Measurements from ENCODE around the gene MYB. TPM values are rescaled to one million over a fixed set of nuclear protein-coding genes. Genes with fewer than 3 reads are reported as not detected.

The MYB gene
- total RNA-seq, 2 experiments from 2014 or later, result 29.2 to 35.9 TPM

DNA sequence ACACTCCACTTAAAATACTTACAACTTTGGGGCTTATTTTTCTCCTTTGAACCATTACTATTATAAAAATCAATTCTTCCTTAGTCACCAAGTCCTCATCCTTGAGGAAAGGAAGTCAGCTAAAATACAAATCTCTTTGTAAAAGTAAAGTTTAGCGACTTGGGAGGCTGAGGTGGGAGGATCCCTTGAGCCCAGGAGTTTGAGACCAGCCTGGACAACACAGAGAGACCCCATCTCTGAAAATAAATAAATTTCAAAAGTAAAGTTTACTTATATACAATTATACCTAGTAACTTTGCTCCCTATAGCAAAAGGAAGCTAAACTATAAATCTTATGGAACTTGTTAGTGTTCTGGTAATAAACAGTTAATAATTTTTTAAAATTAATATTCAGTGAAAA is 40.4 kb downstream of the MYB start:
- H3K36me3 Mint-ChIP-seq (ENCODE audit: low read depth), result peaks cover 24% of the 10 kb centered on the region
- ATAC-seq, result no peak
- POLR2A ChIA-PET, result no interaction called here
- peaks cover 10% of the 10 kb centered on the region for H3K4me1 Mint-ChIP-seq
- CTCF ChIA-PET, result interaction anchor here (0.6 to 1.3 kb wide), 3 partner anchors 8 to 168 kb away, joined by 3 to 5 read pairs (median 3); no protein-coding TSS in a partner anchor
- intact Hi-C loops (cut with DNase I, micrococcal nuclease), result no loop called here
- DNase-seq, result no peak
- no peaks in the 10 kb centered on the region for H3K9me3 Mint-ChIP-seq (ENCODE audit: low read depth)
- no peak overlapping the region for H3K27ac Mint-ChIP-seq
- no peak overlapping the region for H3K4me3 Mint-ChIP-seq
- H3K27me3 Mint-ChIP-seq, result no peaks in the 10 kb centered on the region

DNA sequence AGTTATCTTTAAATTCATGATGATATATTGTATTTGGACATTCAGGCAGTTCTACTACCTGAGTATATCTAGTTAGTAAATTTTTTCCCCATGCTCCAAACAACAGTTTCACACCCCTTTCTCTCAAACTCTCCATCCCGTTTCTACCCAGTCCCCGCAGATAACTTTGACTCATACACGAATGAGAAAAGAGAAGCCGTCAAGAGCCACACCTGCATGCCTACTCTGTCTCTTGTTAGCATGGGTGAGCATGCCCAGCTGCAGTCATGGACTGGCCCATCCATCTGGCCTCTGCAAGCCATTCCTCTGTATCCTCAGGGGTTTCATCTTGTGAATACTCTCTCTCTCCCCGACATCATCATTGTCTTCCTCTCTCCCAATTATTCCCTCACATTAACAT is 41.5 kb downstream of the MYB start:
- DNase-seq, result no peak
- ChIA-PET CTCF (interaction anchor here (1.3 kb wide), 1 partner anchor 9 kb away, joined by 5 read pairs; no protein-coding TSS in a partner anchor), POLR2A (no interaction called here)
- Mint-ChIP-seq H3K4me3 (no peak overlapping the region), H3K4me1 (peaks cover 16% of the 10 kb centered on the region), H3K9me3 (ENCODE audit: low read depth) (no peaks in the 10 kb centered on the region), H3K27me3 (no peaks in the 10 kb centered on the region), H3K36me3 (ENCODE audit: low read depth) (peaks cover 19% of the 10 kb centered on the region), H3K27ac (no peak overlapping the region)
- peak; percentile 33 for ATAC-seq
- intact Hi-C loops (cut with DNase I, micrococcal nuclease), result no loop called here

DNA sequence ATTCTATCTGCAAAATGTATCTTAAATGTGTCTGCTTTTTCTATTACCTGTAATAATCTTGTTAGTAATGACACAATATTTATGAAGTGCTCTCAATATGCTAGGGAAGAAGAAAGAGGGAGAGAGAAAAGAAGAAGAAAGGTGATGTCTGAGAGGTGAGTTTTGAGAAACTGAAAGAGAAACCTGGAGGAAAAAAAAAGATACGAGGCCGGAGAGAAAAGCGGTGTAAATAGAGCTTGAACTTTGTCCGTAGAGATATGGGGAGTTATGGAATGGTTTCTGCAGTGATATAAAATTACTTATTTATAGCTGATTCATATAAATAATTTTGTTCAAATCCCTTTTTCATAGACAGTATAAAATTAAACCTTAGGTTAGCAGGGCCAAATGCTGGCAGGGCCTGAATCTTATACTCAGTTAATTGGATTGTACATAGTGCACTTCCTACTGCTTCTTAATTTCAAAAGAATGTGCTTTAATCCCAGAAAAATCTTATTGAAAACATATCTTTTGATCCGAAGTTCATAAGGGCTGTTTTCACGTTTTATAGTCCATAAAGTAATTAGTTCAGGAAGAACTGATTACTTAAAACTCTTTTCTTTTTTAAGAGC is 43.0 kb downstream of the MYB start:
- ATAC-seq, result no peak
- Mint-ChIP-seq H3K4me1 (peaks cover 16% of the 10 kb centered on the region), H3K27me3 (no peaks in the 10 kb centered on the region), H3K27ac (peak overlapping the region; percentile 82), H3K9me3 (ENCODE audit: low read depth) (no peaks in the 10 kb centered on the region), H3K36me3 (ENCODE audit: low read depth) (peaks cover 10% of the 10 kb centered on the region), H3K4me3 (peak overlapping the region; percentile 71)
- no peak for DNase-seq
- ChIA-PET CTCF (interaction anchor here (0.9 to 1.1 kb wide), 2 partner anchors 9 to 227 kb away, joined by 3 read pairs; no protein-coding TSS in a partner anchor), POLR2A (no interaction called here)
- intact Hi-C loops (cut with DNase I, micrococcal nuclease), result no loop called here

GRCh38 chr6:135225911-135226310 is 44.8 kb downstream of the MYB start:
- H3K4me3 Mint-ChIP-seq, result no peak overlapping the region
- CTCF ChIA-PET, result interaction anchor here (0.7 to 1.1 kb wide), 2 partner anchors 13 to 171 kb away, joined by 3 to 5 read pairs; partner anchors contain the start of gene HBS1L
- intact Hi-C loops (cut with DNase I, micrococcal nuclease), result no loop called here

GRCh38 chr6:135226537-135226936 is 45.4 kb downstream of the MYB start:
- no peaks in the 10 kb centered on the region for H3K9me3 Mint-ChIP-seq (ENCODE audit: low read depth)
- ATAC-seq, result no peak
- no peak overlapping the region for H3K27ac Mint-ChIP-seq
- no peak for DNase-seq
- ChIA-PET POLR2A (no interaction called here), CTCF (interaction anchor here (0.7 to 1.1 kb wide), 2 partner anchors 13 to 172 kb away, joined by 3 to 5 read pairs; partner anchors contain the start of gene HBS1L)
- no peaks in the 10 kb centered on the region for H3K27me3 Mint-ChIP-seq
- H3K4me3 Mint-ChIP-seq, result no peak overlapping the region
- intact Hi-C loops (cut with DNase I, micrococcal nuclease), result no loop called here
- peaks cover 2% of the 10 kb centered on the region for H3K36me3 Mint-ChIP-seq (ENCODE audit: low read depth)
- peaks cover 21% of the 10 kb centered on the region for H3K4me1 Mint-ChIP-seq

More at GRCh38 chr6:135225911-135226310, 44.8 kb downstream of the MYB start:
- POLR2A ChIA-PET, result no interaction called here
- no peak for ATAC-seq
- Mint-ChIP-seq H3K9me3 (ENCODE audit: low read depth) (no peaks in the 10 kb centered on the region), H3K27me3 (no peaks in the 10 kb centered on the region), H3K36me3 (ENCODE audit: low read depth) (peaks cover 2% of the 10 kb centered on the region), H3K27ac (no peak overlapping the region), H3K4me1 (peaks cover 16% of the 10 kb centered on the region)
- no peak for DNase-seq

DNA sequence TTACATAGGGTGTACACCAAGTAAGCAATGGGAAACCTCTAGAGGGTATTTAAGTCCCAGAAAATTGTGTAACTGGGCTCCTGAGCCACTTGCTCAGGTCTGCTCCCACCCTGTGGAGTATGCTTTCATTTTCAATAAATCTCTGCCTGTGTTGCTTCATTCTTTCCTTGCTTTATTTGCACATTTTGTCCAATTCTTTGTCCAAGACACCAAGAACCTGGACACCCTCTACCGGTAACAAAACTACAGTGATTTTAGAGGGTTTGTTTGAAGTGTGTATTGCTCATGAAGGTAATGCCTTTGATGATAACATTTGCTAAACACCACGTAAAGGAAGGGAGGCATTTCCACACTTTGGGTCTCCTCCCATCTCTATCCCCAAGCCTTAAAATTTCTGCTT is 46.2 kb downstream of the MYB start:
- no peak overlapping the region for H3K4me3 Mint-ChIP-seq
- no peaks in the 10 kb centered on the region for H3K27me3 Mint-ChIP-seq
- peaks cover 2% of the 10 kb centered on the region for H3K36me3 Mint-ChIP-seq (ENCODE audit: low read depth)
- ATAC-seq (no peak), DNase-seq (no peak)
- ChIA-PET CTCF (interaction anchor here (1.1 kb wide), 1 partner anchor 14 kb away, joined by 3 read pairs; no protein-coding TSS in a partner anchor), POLR2A (no interaction called here)
- H3K27ac Mint-ChIP-seq, result no peak overlapping the region
- H3K9me3 Mint-ChIP-seq (ENCODE audit: low read depth), result no peaks in the 10 kb centered on the region
- intact Hi-C loops (cut with DNase I, micrococcal nuclease), result no loop called here
- H3K4me1 Mint-ChIP-seq, result peaks cover 25% of the 10 kb centered on the region

- peaks cover 2% of the 10 kb centered on the region for H3K36me3 Mint-ChIP-seq (ENCODE audit: low read depth)
- H3K4me3 Mint-ChIP-seq, result no peak overlapping the region
- H3K27me3 Mint-ChIP-seq, result no peaks in the 10 kb centered on the region
- H3K9me3 Mint-ChIP-seq (ENCODE audit: low read depth), result no peaks in the 10 kb centered on the region
- DNase-seq (no peak), ATAC-seq (no peak)
- ChIA-PET POLR2A (no interaction called here), CTCF (no interaction called here)
- intact Hi-C loops (cut with DNase I, micrococcal nuclease), result no loop called here
- H3K4me1 Mint-ChIP-seq, result peaks cover 25% of the 10 kb centered on the region
- no peak overlapping the region for H3K27ac Mint-ChIP-seq
These were observed 46.6 kb downstream of the MYB start for GRCh38 chr6:135227758-135228157.

GRCh38 chr6:135228486-135228885 is 47.4 kb downstream of the MYB start:
- ATAC-seq (no peak), DNase-seq (no peak)
- no peak overlapping the region for H3K4me3 Mint-ChIP-seq
- H3K4me1 Mint-ChIP-seq, result peaks cover 21% of the 10 kb centered on the region
- intact Hi-C loops (cut with DNase I, micrococcal nuclease), result no loop called here
- no peaks in the 10 kb centered on the region for H3K9me3 Mint-ChIP-seq (ENCODE audit: low read depth)
- H3K27ac Mint-ChIP-seq, result no peak overlapping the region
- H3K36me3 Mint-ChIP-seq (ENCODE audit: low read depth), result no peaks in the 10 kb centered on the region
- no peaks in the 10 kb centered on the region for H3K27me3 Mint-ChIP-seq
- CTCF ChIA-PET, result interaction anchor here (0.8 kb wide), 1 partner anchor 13 kb away, joined by 3 read pairs; no protein-coding TSS in a partner anchor
- POLR2A ChIA-PET, result no interaction called here

DNA sequence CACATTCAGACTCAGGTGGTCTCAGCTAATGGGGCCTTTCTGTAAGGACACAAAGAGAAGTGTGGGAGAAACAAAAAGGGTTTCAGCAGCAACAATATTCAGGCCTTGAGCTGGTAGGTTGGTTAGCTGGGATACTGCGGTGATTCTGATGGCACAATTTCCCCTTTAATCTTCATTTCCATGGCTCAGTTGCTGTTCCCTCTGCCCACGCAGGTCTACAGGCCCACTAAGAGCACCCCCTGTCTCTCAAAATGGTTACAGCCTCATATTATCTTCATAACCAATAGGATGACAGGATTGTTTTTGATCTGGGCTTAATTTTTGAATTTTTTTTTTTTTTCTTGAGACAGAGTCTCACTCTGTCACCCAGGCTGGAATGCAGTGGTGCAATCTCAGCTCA is 48.9 kb downstream of the MYB start:
- POLR2A ChIA-PET, result interaction anchor here (0.6 to 0.8 kb wide), 2 partner anchors 198 to 269 kb away, joined by 4 to 5 read pairs; no protein-coding TSS in a partner anchor
- intact Hi-C loops (cut with DNase I, micrococcal nuclease), result no loop called here
- no peak overlapping the region for H3K27ac Mint-ChIP-seq
- DNase-seq (no peak), ATAC-seq (no peak)
- CTCF ChIA-PET, result interaction anchor here (0.9 to 1.2 kb wide), 2 partner anchors 9 to 10 kb away, joined by 3 to 5 read pairs; no protein-coding TSS in a partner anchor
- no peak overlapping the region for H3K4me3 Mint-ChIP-seq
- H3K4me1 Mint-ChIP-seq, result peaks cover 18% of the 10 kb centered on the region
- no peaks in the 10 kb centered on the region for H3K27me3 Mint-ChIP-seq
- no peaks in the 10 kb centered on the region for H3K9me3 Mint-ChIP-seq (ENCODE audit: low read depth)
- H3K36me3 Mint-ChIP-seq (ENCODE audit: low read depth), result no peaks in the 10 kb centered on the region

GRCh38 chr6:135230711-135231468 is 49.8 kb downstream of the MYB start:
- POLR2A ChIA-PET, result no interaction called here

GRCh38 chr6:135231469-135231844 is 50.3 kb downstream of the MYB start:
- ATAC-seq, result peak; percentile 88
- peaks cover 19% of the 10 kb centered on the region for H3K4me1 Mint-ChIP-seq

More at GRCh38 chr6:135230711-135231468, 49.8 kb downstream of the MYB start:
- ATAC-seq (peak; percentile 14), DNase-seq (no peak)
- Mint-ChIP-seq H3K27ac (no peak overlapping the region), H3K4me3 (no peak overlapping the region), H3K36me3 (ENCODE audit: low read depth) (no peaks in the 10 kb centered on the region), H3K27me3 (no peaks in the 10 kb centered on the region), H3K4me1 (peaks cover 18% of the 10 kb centered on the region), H3K9me3 (ENCODE audit: low read depth) (no peaks in the 10 kb centered on the region)
- intact Hi-C loops (cut with DNase I, micrococcal nuclease), result no loop called here
- CTCF ChIA-PET, result interaction anchor here (0.6 to 1.3 kb wide), 5 partner anchors 11 to 1235 kb away, joined by 3 to 5 read pairs (median 3); no protein-coding TSS in a partner anchor

More at GRCh38 chr6:135231469-135231844, 50.3 kb downstream of the MYB start:
- no peak overlapping the region for H3K4me3 Mint-ChIP-seq
- ChIA-PET CTCF (interaction anchor here (0.6 to 1.3 kb wide), 4 partner anchors 11 to 1235 kb away, joined by 3 to 4 read pairs (median 3); no protein-coding TSS in a partner anchor), POLR2A (no interaction called here)
- no peaks in the 10 kb centered on the region for H3K9me3 Mint-ChIP-seq (ENCODE audit: low read depth)
- no peak overlapping the region for H3K27ac Mint-ChIP-seq
- no peaks in the 10 kb centered on the region for H3K27me3 Mint-ChIP-seq
- intact Hi-C loops (cut with DNase I, micrococcal nuclease), result no loop called here
- peak; percentile 57 for DNase-seq
- no peaks in the 10 kb centered on the region for H3K36me3 Mint-ChIP-seq (ENCODE audit: low read depth)
